Activated B cell treated with CpG ODN at 0.5 μM for 24 hours (primary cell): ENCODE results near the gene CS. TPM values are rescaled to one million over a fixed set of nuclear protein-coding genes. Genes with fewer than 3 reads are reported as not detected.
A peak's percentile ranks its signal among the peaks of the same experiment; 100 is the strongest.

Experiments
- ATAC-seq: fragments of 200-7000 bp; cut with Tn5 transposase; one replicate; pipeline ENCODE4 v1.10.0; 2021; ENCODE audit warnings: low read depth, mild to moderate bottlenecking, moderate library complexity
- CTCF ChIA-PET: fragments of 350-600 bp; sonication (Branson Sonifier 250); formaldehyde crosslinking; loops from one replicate; lab custom pipeline; 2021; ENCODE audit warnings: antibody characterized with exemption; lab: Charles Lee
- POLR2A ChIA-PET: fragments of 350-600 bp; sonication (Branson Sonifier 250); formaldehyde crosslinking; loops from one replicate; lab custom pipeline; 2021; ENCODE audit warnings: antibody characterized with exemption; lab: Charles Lee
- DNase-seq: peaks from one replicate; pipeline ENCODE4 v3.0.0; 2022
- H3K27ac Mint-ChIP-seq: one replicate; pipeline ENCODE4 v1.8.0; 2020; ENCODE audit warnings: mixed read lengths
- H3K27me3 Mint-ChIP-seq: one replicate; pipeline ENCODE4 v1.8.0; 2021; ENCODE audit warnings: mixed read lengths
- H3K36me3 Mint-ChIP-seq: one replicate; pipeline ENCODE4 v1.8.0; 2021; ENCODE audit warnings: low read depth, mixed read lengths
- H3K4me1 Mint-ChIP-seq: one replicate; pipeline ENCODE4 v1.8.0; 2021; ENCODE audit warnings: mixed read lengths
- H3K4me3 Mint-ChIP-seq: one replicate; pipeline ENCODE4 v1.8.0; 2020; ENCODE audit warnings: mild to moderate bottlenecking, mixed read lengths
- H3K9me3 Mint-ChIP-seq: one replicate; pipeline ENCODE4 v1.8.0; 2020; ENCODE audit warnings: mixed read lengths
- CTCF ChIP-seq: fragments of 200-600 bp; IDR thresholded peaks from one replicate; pipeline ENCODE4 v1.8.0; 2022; ENCODE audit warnings: antibody characterized with exemption, mild to moderate bottlenecking
- intact Hi-C: fragments of 100-400 bp; cut with micrococcal nuclease; formaldehyde crosslinking; loops from one replicate; pipeline ENCODE4 v1.15.1; 2024
- total RNA-seq: library from RNA; stranded (reverse); gene quantifications from 2 replicates; pipeline ENCODE4 v1.2.3, GENCODE V29; 2022

Gene CS
- total RNA-seq, 1 donor from 2014 or later: 233 TPM

DNA sequence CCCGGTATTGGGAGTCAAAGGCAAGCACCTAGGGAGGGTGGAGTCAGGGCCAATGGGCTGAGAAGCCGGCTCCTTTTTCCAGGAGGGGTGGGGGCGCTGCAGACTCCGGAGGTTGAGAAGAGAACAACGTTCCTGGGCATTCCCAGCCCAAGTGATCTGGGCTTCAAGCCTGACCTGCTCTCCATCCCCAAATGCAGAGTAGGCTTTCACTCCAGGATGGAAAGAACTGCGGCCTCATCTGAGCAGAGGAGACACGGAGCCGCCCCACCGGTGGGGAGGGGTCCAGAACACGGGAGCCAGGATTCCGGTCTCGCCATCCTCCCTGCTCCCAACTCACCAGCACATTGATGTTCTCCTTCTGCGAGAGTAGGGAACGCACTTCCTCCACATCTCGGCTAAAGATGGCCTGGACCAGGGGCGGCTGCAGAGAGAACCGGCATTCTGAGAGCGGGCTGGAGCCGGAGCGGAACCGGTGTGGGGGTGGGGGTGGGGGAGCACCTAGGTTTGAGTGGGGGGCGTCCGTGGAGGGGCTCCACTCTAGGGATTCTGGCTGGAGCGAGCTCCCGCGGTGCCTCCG is 42.6 kb downstream of the CS start:
- H3K9me3 Mint-ChIP-seq: no peaks in the 10 kb centered on the region
- no peak for DNase-seq
- no peak for ATAC-seq
- peaks cover 36% of the 10 kb centered on the region for H3K36me3 Mint-ChIP-seq
- peak overlapping the region; percentile 70 for H3K27ac Mint-ChIP-seq
- peaks cover 21% of the 10 kb centered on the region for H3K4me1 Mint-ChIP-seq
- no peaks in the 10 kb centered on the region for H3K27me3 Mint-ChIP-seq
- ChIA-PET POLR2A (interaction anchor here (0.8 to 2.9 kb wide), 11 partner anchors 10 to 153 kb away, joined by 3 to 22 read pairs (median 4); partner anchors contain the start of genes COQ10A, ESYT1, PA2G4 and PAN2), CTCF (interaction anchor here (0.6 to 2.1 kb wide), 17 partner anchors 9 to 212 kb away, joined by 3 to 14 read pairs (median 4); partner anchors contain the start of genes CNPY2, COQ10A, RNF41 and ZC3H10)
- no peak for TF ChIP-seq CTCF
- peak overlapping the region; percentile 87 for H3K4me3 Mint-ChIP-seq
- intact Hi-C loops: loop anchor here (1.0 to 2.0 kb wide), 9 partner anchors 10 to 518 kb away; partner anchors contain the start of genes CS and NABP2

DNA sequence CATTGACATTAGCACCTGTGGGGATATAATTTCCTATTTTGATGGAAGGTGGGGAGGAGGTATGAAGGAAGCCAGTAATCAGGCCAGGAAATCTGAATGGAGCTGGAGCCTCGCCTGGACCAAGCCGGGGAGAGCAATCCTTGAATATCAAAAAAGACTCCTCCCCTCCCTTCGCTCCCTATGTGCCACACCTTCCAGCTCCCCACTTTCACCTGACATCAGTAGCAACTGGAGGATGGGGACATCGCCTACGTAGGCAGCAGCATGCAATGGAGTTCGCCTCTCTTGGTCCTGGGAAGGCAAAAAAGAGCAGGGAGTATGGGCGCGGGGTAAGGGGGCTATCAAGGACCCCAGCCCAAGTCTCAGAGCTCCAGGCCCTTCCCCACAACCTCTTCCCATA is 43.1 kb downstream of the CS start:
- Mint-ChIP-seq H3K27me3 (no peaks in the 10 kb centered on the region), H3K27ac (peak overlapping the region; percentile 70), H3K4me1 (peaks cover 21% of the 10 kb centered on the region), H3K9me3 (no peaks in the 10 kb centered on the region), H3K4me3 (peak overlapping the region; percentile 87), H3K36me3 (peaks cover 41% of the 10 kb centered on the region)
- no peak for TF ChIP-seq CTCF
- intact Hi-C loops: no loop called here
- ATAC-seq (no peak), DNase-seq (no peak)
- ChIA-PET POLR2A (interaction anchor here (0.6 to 2.9 kb wide), 8 partner anchors 8 to 214 kb away, joined by 3 to 22 read pairs (median 4); partner anchors contain the start of genes COQ10A, PA2G4 and SMARCC2), CTCF (interaction anchor here (0.6 to 2.1 kb wide), 6 partner anchors 9 to 204 kb away, joined by 3 to 14 read pairs (median 4); no protein-coding TSS in a partner anchor)

- ATAC-seq (no peak), DNase-seq (no peak)
- ChIA-PET POLR2A (interaction anchor here (0.6 to 2.9 kb wide), 7 partner anchors 9 to 215 kb away, joined by 3 to 22 read pairs (median 4); partner anchors contain the start of genes COQ10A, PA2G4 and SMARCC2), CTCF (interaction anchor here (0.6 to 1.6 kb wide), 4 partner anchors 11 to 208 kb away, joined by 3 to 4 read pairs (median 3); no protein-coding TSS in a partner anchor)
- no peak for TF ChIP-seq CTCF
- Mint-ChIP-seq H3K27ac (peak overlapping the region; percentile 70), H3K4me3 (peak overlapping the region; percentile 87), H3K36me3 (peaks cover 47% of the 10 kb centered on the region), H3K27me3 (no peaks in the 10 kb centered on the region), H3K9me3 (no peaks in the 10 kb centered on the region), H3K4me1 (peaks cover 21% of the 10 kb centered on the region)
- intact Hi-C loops: no loop called here
These were observed 43.7 kb downstream of the CS start for GRCh38 chr12:56256326-56256960.

GRCh38 chr12:56255671-56256070 is 44.5 kb downstream of the CS start:
- ATAC-seq (no peak), DNase-seq (no peak)
- ChIA-PET POLR2A (interaction anchor here (0.6 to 1.5 kb wide), 2 partner anchors 40 to 63 kb away, joined by 4 read pairs; no protein-coding TSS in a partner anchor), CTCF (interaction anchor here (1.1 to 1.6 kb wide), 2 partner anchors 206 to 208 kb away, joined by 3 read pairs; no protein-coding TSS in a partner anchor)
- intact Hi-C loops: no loop called here
- Mint-ChIP-seq H3K4me1 (peaks cover 21% of the 10 kb centered on the region), H3K27me3 (no peaks in the 10 kb centered on the region), H3K4me3 (no peak overlapping the region), H3K9me3 (no peaks in the 10 kb centered on the region), H3K27ac (no peak overlapping the region), H3K36me3 (peaks cover 50% of the 10 kb centered on the region)
- no peak for TF ChIP-seq CTCF

DNA sequence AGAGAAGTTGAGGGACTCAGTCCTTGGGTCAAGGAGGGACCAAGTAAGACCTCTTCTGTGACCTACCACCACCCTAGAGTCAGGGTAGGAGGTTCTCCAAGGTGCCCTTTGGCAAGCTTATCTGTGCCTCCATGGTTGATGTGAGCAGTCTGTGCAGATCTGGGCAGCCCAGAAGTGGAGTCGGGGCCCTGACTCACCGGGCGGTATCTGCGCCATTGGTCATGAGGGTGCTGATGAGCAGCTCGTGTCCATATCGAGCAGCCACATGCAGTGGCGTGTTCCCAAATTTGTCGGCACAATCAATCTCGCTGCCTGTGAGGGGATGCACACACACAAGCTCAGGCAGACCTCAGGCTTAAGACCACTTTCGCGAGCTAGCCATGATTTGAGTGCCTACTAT is 47.0 kb downstream of the CS start:
- DNase-seq: no peak
- H3K4me3 Mint-ChIP-seq: no peak overlapping the region
- H3K27me3 Mint-ChIP-seq: no peaks in the 10 kb centered on the region
- ATAC-seq: no peak
- TF ChIP-seq CTCF: no peak
- H3K9me3 Mint-ChIP-seq: no peaks in the 10 kb centered on the region
- POLR2A ChIA-PET: interaction anchor here (0.6 kb wide), 1 partner anchor 424 kb away, joined by 5 read pairs; the partner anchor contains the start of gene DNAJC14
- peaks cover 64% of the 10 kb centered on the region for H3K36me3 Mint-ChIP-seq
- intact Hi-C loops: no loop called here
- peaks cover 15% of the 10 kb centered on the region for H3K4me1 Mint-ChIP-seq
- CTCF ChIA-PET: no interaction called here
- no peak overlapping the region for H3K27ac Mint-ChIP-seq
